Stimulated activated CD4-positive, alpha-beta T cell treated with anti-CD3 and anti-CD28 coated beads, Interleukin-4, amount 100 ng/mL, for 48 hours (primary cell): ENCODE results near the gene PSD4.

Experiments used
- DNase-seq, 2 donors: peaks; one replicate each; pipeline ENCODE4 v3.0.0-alpha.2; 2020; ENCODE audit warnings: low read depth in 2 of 2

PSD4 gene

DNA sequence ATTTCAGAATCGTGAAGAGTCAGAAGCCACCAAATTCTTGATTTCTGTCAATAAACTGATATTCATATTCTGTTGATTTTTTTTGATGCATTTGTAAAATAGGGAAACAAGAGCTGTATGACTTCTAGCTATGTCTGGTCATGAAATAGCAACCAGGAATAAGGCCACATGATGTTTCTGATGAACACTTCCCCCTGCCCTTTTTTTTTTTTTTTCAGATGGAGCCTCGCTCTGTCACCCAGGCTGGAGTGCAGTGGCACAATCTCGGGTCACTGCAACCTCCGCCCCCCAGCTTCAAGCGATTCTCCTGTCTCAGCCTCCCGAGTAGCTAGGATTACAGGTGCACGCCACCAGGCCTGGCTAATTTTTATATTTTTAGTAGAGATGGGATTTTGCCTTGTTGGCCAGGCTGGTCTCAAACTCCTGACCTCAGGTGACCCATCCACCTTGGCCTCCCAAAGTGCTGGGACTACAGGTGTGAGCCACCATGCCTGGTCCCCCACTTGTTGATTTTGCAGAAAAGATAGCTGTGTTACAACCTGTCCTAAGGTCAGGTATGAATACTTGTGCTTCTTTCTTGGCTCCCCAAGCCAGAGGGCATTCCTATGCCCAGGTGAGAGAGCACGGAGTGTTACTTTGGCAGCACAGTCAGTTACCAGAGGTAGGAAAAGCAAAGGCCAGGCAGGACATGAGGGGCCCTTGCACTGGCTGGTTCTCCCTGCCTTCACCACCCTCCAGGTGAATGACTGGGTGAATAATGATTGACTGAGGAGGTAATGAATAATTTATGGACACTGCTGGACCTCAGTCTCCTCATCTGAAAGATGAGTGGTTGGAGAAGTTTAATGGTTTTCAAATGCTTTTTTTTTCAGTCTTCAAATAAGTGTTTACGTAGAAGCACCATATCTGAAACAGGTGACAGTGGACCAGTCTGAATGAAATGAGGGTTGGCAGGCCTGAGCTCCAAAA is 65.4 kb downstream of the PSD4 start:
- DNase-seq, result no peak

DNA sequence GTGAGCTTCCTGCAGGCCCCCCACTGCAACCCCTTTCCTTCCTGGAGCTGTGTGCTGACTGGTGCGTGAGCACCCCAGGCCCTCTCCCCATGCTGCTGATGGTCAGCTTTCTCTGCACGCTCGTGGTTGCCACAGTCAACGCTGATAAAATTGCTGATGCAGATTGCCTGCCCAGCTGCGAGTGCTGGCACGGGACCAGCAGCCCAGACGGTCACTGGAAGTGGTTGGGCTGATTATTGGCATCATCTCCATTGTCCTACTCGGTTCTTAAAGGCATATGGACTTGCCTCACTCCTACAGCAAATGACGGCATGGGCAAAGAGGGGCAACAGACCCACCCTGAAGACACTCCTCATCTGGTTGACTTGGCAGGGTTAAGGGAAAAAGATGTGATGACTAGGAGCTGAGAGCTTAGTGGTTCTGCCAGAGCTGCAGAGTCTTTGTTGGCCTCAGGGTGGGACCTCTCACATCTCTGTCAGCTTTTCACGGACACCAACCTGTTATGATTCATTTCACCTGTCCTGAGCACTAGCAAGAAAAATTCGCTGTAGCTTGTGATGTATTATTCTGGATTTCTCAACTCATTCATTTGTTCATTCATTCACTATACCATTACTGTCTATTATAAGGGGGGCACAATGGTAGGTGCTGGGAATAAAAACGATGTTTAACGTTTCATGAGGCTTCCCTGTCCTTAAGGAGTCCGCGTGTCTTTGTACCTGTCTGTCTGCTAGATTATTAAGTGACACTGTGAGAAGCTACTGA is 66.6 kb downstream of the PSD4 start:
- DNase-seq, result no peak

DNA sequence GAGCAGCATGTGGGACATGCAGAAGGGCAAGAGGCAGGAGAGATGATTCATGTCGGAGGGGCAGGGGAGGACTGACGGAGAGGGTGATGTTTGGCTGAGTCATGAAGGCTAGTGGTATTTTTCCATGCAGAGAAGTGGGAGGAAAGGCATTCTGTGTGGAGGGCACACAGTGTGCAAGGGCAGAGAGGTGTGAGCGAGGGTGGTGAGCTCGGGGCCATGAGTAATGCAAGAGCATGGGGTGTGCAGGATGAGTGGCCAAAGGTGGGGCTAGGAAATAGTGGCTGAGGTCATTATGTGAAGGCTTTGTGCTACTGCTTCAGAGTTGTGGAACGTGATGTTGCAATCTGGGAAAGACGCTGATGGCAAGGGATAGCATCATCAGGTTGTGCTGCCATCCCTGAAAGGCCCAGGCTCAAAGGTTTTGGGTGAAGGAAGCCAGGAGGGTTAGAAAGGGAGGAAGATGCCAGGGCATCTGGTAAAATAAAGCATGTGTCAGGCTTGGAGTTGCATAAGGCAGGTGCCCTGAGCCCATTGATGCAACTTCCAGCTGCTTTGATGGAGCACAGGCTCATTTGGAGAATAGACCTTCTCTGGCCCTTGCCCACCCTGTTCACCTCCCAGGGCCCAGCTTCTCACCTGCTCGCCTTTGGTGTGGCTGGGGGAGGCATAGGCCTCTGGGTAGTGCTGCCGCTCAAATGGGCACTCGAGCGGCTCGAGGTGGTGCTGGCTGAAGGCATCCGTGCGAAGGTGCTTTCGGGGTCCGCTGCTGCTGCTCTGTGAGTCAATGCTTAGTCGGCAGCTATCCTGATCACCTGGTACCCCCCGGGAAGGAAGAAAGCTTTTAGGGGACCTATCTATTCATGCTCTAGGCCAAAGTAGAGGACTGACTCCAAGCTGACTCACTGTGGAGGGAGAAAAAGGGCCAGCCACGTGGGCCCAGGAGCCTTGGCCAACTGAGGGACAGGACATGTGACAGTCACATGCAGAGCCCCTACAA is 67.4 kb downstream of the PSD4 start:
- DNase-seq, result peak; percentile 47 to 58

GRCh38 chr2:113242327-113242726 is 68.6 kb downstream of the PSD4 start:
- DNase-seq, result no peak

DNA sequence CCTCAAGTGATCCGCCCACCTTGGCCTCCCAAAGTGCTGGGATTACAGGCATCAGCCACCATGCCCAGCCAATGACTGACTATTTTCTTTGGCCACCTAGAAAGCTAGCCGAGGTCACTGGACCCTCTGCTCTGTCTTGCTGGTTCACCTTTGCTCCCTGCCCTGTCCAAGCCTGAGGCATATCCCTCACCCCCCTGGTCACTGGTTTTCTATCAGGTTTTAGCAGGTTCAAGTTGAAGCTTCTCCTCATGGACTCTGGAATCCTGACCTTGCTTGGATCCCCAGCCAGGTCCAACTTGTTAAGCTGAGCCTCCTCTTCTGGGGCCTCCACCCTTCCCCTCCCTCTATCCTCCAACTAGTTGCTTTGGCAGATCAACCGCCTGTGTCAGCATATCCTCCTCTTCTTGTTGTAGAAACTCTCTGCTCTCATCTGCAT is 71.5 kb downstream of the PSD4 start:
- no peak for DNase-seq

GRCh38 chr2:113246606-113247005 is 72.8 kb downstream of the PSD4 start:
- no peak for DNase-seq

- peak; percentile 62 to 66 for DNase-seq
These were observed 75.4 kb downstream of the PSD4 start for GRCh38 chr2:113248997-113249770.

GRCh38 chr2:113251118-113251517 is 77.3 kb downstream of the PSD4 start:
- DNase-seq, result no peak

DNA sequence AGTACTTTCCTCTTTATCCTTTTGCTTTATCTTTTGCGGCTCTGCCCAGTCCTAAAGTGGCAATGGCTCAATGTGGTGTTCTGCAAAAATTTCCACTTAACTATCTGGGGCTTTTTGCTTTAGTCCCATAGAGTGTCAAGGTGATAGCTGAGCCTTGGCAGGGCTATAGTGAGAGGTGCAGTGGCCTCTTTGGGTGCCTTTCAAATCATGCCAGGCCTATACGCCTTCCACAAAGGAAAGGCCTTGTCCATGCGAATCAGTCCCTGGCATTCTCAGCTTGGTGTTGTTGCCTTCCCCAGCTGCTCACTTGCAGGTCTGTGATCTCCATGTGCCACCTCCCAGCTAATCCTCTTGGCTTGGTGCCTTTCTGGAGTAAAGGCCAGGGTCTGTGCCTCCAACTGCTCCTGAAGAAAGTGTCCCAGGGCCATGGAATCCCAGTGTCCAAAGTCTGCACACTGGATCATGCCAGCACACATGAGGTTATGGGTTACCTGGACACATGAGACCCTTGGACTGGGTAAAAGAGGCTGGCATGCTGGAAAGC is 78.3 kb downstream of the PSD4 start:
- no peak for DNase-seq

GRCh38 chr2:113253453-113253852 is 79.7 kb downstream of the PSD4 start:
- DNase-seq, result no peak

DNA sequence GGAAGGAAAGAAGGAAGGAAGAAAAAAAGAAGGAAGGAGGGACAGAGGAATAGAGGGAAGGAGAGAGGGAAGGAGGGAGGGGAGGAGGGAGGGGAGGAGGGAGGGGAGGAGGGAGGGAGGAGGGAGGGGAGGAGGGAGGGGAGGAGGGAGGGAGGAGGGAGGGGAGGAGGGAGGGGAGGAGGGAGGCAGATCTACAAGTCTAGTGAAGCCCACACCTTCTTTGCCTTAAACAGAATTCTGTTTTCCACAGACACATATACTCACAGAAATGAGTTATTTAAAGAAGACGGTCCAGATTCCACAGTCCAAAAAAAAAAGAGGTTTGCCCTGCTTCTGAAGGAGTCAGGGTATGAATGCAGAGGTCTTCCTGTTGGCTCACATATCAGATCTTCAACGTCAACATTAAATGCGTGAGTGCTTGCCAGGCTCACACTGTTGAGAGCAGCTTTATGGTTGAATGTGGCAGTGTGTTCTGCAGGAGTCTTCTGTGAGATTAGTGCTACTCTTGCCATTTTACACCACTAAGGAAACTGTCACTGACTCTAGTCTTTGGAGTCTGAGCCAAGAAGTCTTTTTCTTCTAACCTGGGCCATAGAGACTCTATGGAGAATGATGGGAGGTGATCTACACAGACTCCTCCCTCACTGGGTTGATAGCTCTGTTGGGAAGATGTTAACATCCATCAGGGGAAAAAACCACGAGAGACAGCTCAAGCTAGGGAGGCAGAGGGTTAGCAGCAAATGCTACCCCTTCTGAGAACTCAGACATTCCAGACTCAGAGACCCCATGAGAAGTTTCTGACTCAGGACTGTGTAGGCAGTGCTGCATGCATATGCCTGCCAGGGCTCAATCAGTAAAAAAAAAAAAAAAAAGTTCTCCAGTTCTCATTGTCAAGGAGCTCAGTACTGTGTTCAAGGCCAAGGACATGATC is 81.6 kb downstream of the PSD4 start:
- DNase-seq, result no peak

GRCh38 chr2:113257516-113258264 is 83.9 kb downstream of the PSD4 start:
- DNase-seq, result no peak

- no peak for DNase-seq
These were observed 84.8 kb downstream of the PSD4 start for GRCh38 chr2:113258471-113259147.
